Peyer's patch (tissue), 4 donors: Measurements from ENCODE around the gene GAS7.

Source experiments
- CTCF ChIP-seq, 6 experiments: fragments of 450-650 bp in 4 of 6; fragments of 200-600 bp in 2 of 6; sonication (generic) in 1 of 6; IDR thresholded peaks; one replicate each; pipeline ENCODE4 v1.5.1; 2017 to 2019; ENCODE audit warnings: antibody characterized with exemption in 6 of 6, mild to moderate bottlenecking in 3 of 6, moderate library complexity in 1 of 6
- POLR2A ChIP-seq, 2 donors: fragments of 450-650 bp; IDR thresholded peaks; one replicate each; pipeline ENCODE4 v1.5.1; 2017; ENCODE audit warnings: antibody characterized with exemption in 2 of 2, mild to moderate bottlenecking in 2 of 2, moderate library complexity in 2 of 2

- TF ChIP-seq CTCF (IDR thresholded peaks at IDR 0.05): no peak
- no peak for TF ChIP-seq POLR2A (IDR thresholded peaks at IDR 0.05)
These were observed 130.8 kb downstream of the GAS7 start for GRCh38 chr17:10067446-10068143.
